NCI-H82 treated with DMSO at 0.1 percent for 48 hours (cell line): Measurements from ENCODE around the gene ARHGAP18.

Experiments
- DNase-seq: peaks from one replicate; lab custom pipeline; 2025; ENCODE audit not compliant: unreplicated experiment; lab: John Stamatoyannopoulos, UW

The ARHGAP18 gene

GRCh38 chr6:129709769-129710449, at the start of gene ARHGAP18:
Gene ARHGAP18, minus strand, starts transcription at chr6:129710177. Its CDS starts 41 bp downstream, at chr6:129710136.
- peak; percentile 77 for DNase-seq

GRCh38 chr6:129755787-129756186, 45.8 kb upstream of the ARHGAP18 start:
- no peak for DNase-seq

GRCh38 chr6:129754750-129755149, 44.8 kb upstream of the ARHGAP18 start:
- DNase-seq = no peak

GRCh38 chr6:129753422-129753821, 43.4 kb upstream of the ARHGAP18 start:
- no peak for DNase-seq

GRCh38 chr6:129751384-129751783, 41.4 kb upstream of the ARHGAP18 start:
- no peak for DNase-seq

- DNase-seq = no peak
Measured at GRCh38 chr6:129750360-129750759, 40.4 kb upstream of the ARHGAP18 start.

- no peak for DNase-seq
Measured at GRCh38 chr6:129749749-129750120, 39.8 kb upstream of the ARHGAP18 start.

- no peak for DNase-seq
Measured at GRCh38 chr6:129748901-129749748, 39.1 kb upstream of the ARHGAP18 start.

- DNase-seq = no peak
Measured at GRCh38 chr6:129748212-129748900, 38.4 kb upstream of the ARHGAP18 start.

- DNase-seq = no peak
Measured at GRCh38 chr6:129747588-129748112, 37.7 kb upstream of the ARHGAP18 start.

GRCh38 chr6:129744880-129745237, 34.9 kb upstream of the ARHGAP18 start:
- DNase-seq = no peak

- DNase-seq = peak; percentile 68
Measured at GRCh38 chr6:129744201-129744879, 34.4 kb upstream of the ARHGAP18 start.

- no peak for DNase-seq
Measured at GRCh38 chr6:129740013-129740412, 30.0 kb upstream of the ARHGAP18 start.

- no peak for DNase-seq
Measured at GRCh38 chr6:129736105-129736504, 26.1 kb upstream of the ARHGAP18 start.

- DNase-seq = no peak
Measured at GRCh38 chr6:129733290-129733689, 23.3 kb upstream of the ARHGAP18 start.

GRCh38 chr6:129732542-129732941, 22.6 kb upstream of the ARHGAP18 start:
- no peak for DNase-seq

- DNase-seq = no peak
Measured at GRCh38 chr6:129732034-129732433, 22.1 kb upstream of the ARHGAP18 start.

- no peak for DNase-seq
Measured at GRCh38 chr6:129731428-129731827, 21.5 kb upstream of the ARHGAP18 start.

- DNase-seq = no peak
Measured at GRCh38 chr6:129730477-129731165, 20.6 kb upstream of the ARHGAP18 start.

- DNase-seq = no peak
Measured at GRCh38 chr6:129726650-129727049, 16.7 kb upstream of the ARHGAP18 start.
